ENCODE data around the gene PRRG3. TPM values are rescaled to one million over a fixed set of nuclear protein-coding genes. Genes with fewer than 3 reads are reported as not detected.

Gene PRRG3
- polyA plus RNA-seq, 1 donor (not counting 4 experiments of a cell fraction or from before 2014, with no cell fraction given) = not detected

- Histone ChIP-seq H3K9me3 (ENCODE audit: control insufficient read depth, low read depth, low read length) (no peaks in the 10 kb centered on the region), H3K27ac (ENCODE audit: control insufficient read depth, insufficient read depth, low read length) (no peak overlapping the region), H3K9me1 (ENCODE audit: control insufficient read depth, extremely low read depth, insufficient read depth, low read length) (no peaks in the 10 kb centered on the region), H3K9ac (ENCODE audit: control insufficient read depth, extremely low read depth, insufficient read depth, low read length) (no peak overlapping the region), H3K27me3 (ENCODE audit: control insufficient read depth, extremely low read depth, insufficient read depth, low read length) (peaks cover 4% of the 10 kb centered on the region), H4K20me1 (ENCODE audit: control insufficient read depth, extremely low read depth, insufficient read depth, low read length) (no peaks in the 10 kb centered on the region), H3K79me2 (ENCODE audit: control insufficient read depth, insufficient read depth, low read length) (no peaks in the 10 kb centered on the region), H3K4me3 (ENCODE audit: control insufficient read depth in 2 of 3, extremely low read depth in 1 of 3, insufficient read depth in 2 of 3, low read depth in 1 of 3, low read length in 3 of 3) (no peak overlapping the region), H3K4me1 (ENCODE audit: control insufficient read depth, extremely low read depth, insufficient read depth, low read length) (no peaks in the 10 kb centered on the region), H3K36me3 (ENCODE audit: control insufficient read depth in 2 of 2, extremely low read depth in 1 of 2, insufficient read depth in 2 of 2, low read length in 2 of 2) (no peaks in the 10 kb centered on the region), H2AFZ (ENCODE audit: control insufficient read depth, low read length) (no peak overlapping the region), H3K4me2 (ENCODE audit: control insufficient read depth, extremely low read depth, insufficient read depth, low read depth, low read length) (no peak overlapping the region)
- no peak for FAIRE-seq
- dilution Hi-C loops (cut with MboI; ENCODE audit: extremely low pct_ligation_motif_present, low sequenced_read_pairs) = no loop called here
- DNase-seq (ENCODE audit: low read depth, low spot score) = no peak
- no peak for TF ChIP-seq CTCF (optimal IDR thresholded peaks at IDR 0.05 in 1 of 3, IDR thresholded peaks at IDR 0.05 in 1 of 3, conservative IDR thresholded peaks at IDR 0.05 in 1 of 3; ENCODE audit: extremely low read depth in 1 of 3, insufficient read depth in 2 of 3, low read length in 3 of 3)
- no peak for TF ChIP-seq EZH2 (IDR thresholded peaks at IDR 0.05; ENCODE audit: low read length)
Observed at GRCh38 chrX:151701071-151701470, 5.8 kb downstream of the PRRG3 start.

- Histone ChIP-seq H3K27ac (ENCODE audit: control insufficient read depth, insufficient read depth, low read length) (no peak overlapping the region), H3K27me3 (ENCODE audit: control insufficient read depth, extremely low read depth, insufficient read depth, low read length) (peaks cover 4% of the 10 kb centered on the region), H2AFZ (ENCODE audit: control insufficient read depth, low read length) (no peak overlapping the region), H4K20me1 (ENCODE audit: control insufficient read depth, extremely low read depth, insufficient read depth, low read length) (no peaks in the 10 kb centered on the region), H3K36me3 (ENCODE audit: control insufficient read depth in 2 of 2, extremely low read depth in 1 of 2, insufficient read depth in 2 of 2, low read length in 2 of 2) (no peaks in the 10 kb centered on the region), H3K79me2 (ENCODE audit: control insufficient read depth, insufficient read depth, low read length) (no peaks in the 10 kb centered on the region), H3K9me1 (ENCODE audit: control insufficient read depth, extremely low read depth, insufficient read depth, low read length) (no peaks in the 10 kb centered on the region), H3K9me3 (ENCODE audit: control insufficient read depth, low read depth, low read length) (no peaks in the 10 kb centered on the region), H3K9ac (ENCODE audit: control insufficient read depth, extremely low read depth, insufficient read depth, low read length) (no peak overlapping the region), H3K4me2 (ENCODE audit: control insufficient read depth, extremely low read depth, insufficient read depth, low read depth, low read length) (no peak overlapping the region), H3K4me3 (ENCODE audit: control insufficient read depth in 2 of 3, extremely low read depth in 1 of 3, insufficient read depth in 2 of 3, low read depth in 1 of 3, low read length in 3 of 3) (no peak overlapping the region), H3K4me1 (ENCODE audit: control insufficient read depth, extremely low read depth, insufficient read depth, low read length) (no peaks in the 10 kb centered on the region)
- no peak for FAIRE-seq
- dilution Hi-C loops (cut with MboI; ENCODE audit: extremely low pct_ligation_motif_present, low sequenced_read_pairs) = no loop called here
- no peak for DNase-seq (ENCODE audit: low read depth, low spot score)
- TF ChIP-seq CTCF (optimal IDR thresholded peaks at IDR 0.05 in 1 of 3, IDR thresholded peaks at IDR 0.05 in 1 of 3, conservative IDR thresholded peaks at IDR 0.05 in 1 of 3; ENCODE audit: extremely low read depth in 1 of 3, insufficient read depth in 2 of 3, low read length in 3 of 3) = no peak
- TF ChIP-seq EZH2 (IDR thresholded peaks at IDR 0.05; ENCODE audit: low read length) = no peak
Observed at GRCh38 chrX:151701531-151701930, 6.3 kb downstream of the PRRG3 start.

Data from keratinocyte (primary cell).